Mammary epithelial cell (primary cell): ENCODE results near the gene EXOC8.

Source experiments
- EZH2 ChIP-seq: IDR thresholded peaks from 2 replicates; pipeline ENCODE4 v1.6.1; 2012; ENCODE audit warnings: low read length, inconsistent platforms, borderline replicate concordance
- TF ChIP-seq, protein P1 (sequence below), 2 donors: IDR thresholded peaks in 1 of 2; conservative IDR thresholded peaks in 1 of 2; 2 replicates each; pipeline ENCODE4 v1.5.1; 2011 to 2012; ENCODE audit warnings: inconsistent platforms in 2 of 2, low read length in 2 of 2, mild to moderate bottlenecking in 2 of 2, control low read depth in 1 of 2, low read depth in 1 of 2; ENCODE audit not compliant: insufficient read depth in 1 of 2; ENCODE audit errors: extremely low read depth in 1 of 2

GRCh38 chr1:231337043-231337471 lies 595 bp downstream of the EXOC8 start:
- TF ChIP-seq, protein P1, sequence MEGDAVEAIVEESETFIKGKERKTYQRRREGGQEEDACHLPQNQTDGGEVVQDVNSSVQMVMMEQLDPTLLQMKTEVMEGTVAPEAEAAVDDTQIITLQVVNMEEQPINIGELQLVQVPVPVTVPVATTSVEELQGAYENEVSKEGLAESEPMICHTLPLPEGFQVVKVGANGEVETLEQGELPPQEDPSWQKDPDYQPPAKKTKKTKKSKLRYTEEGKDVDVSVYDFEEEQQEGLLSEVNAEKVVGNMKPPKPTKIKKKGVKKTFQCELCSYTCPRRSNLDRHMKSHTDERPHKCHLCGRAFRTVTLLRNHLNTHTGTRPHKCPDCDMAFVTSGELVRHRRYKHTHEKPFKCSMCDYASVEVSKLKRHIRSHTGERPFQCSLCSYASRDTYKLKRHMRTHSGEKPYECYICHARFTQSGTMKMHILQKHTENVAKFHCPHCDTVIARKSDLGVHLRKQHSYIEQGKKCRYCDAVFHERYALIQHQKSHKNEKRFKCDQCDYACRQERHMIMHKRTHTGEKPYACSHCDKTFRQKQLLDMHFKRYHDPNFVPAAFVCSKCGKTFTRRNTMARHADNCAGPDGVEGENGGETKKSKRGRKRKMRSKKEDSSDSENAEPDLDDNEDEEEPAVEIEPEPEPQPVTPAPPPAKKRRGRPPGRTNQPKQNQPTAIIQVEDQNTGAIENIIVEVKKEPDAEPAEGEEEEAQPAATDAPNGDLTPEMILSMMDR (conservative IDR thresholded peaks at IDR 0.05 in 1 of 2, IDR thresholded peaks at IDR 0.05 in 1 of 2; ENCODE audit: extremely low read depth in 1 of 2, insufficient read depth in 1 of 2, low read depth in 1 of 2, low read length in 2 of 2) = no peak
- no peak for TF ChIP-seq EZH2
